HepG2 (cell line): ENCODE measurements around the gene PNMA8C. TPM values are rescaled to one million over a fixed set of nuclear protein-coding genes. Genes with fewer than 3 reads are reported as not detected.

Experiments
- IKZF1 ChIP-seq: fragments of 450-650 bp; IDR thresholded peaks from 2 replicates; pipeline ENCODE4 v1.7.1; 2016
- MIER3 ChIP-seq: IDR thresholded peaks from 2 replicates; pipeline ENCODE4 v1.6.1; 2016; ENCODE audit warnings: missing compliant biosample characterization, borderline replicate concordance
- MLLT10 ChIP-seq: sonication (generic); formaldehyde crosslinking; IDR thresholded peaks from 2 replicates; pipeline ENCODE4 v1.4.0; 2020; ENCODE audit warnings: missing genetic modification reagents
- NPAS2 ChIP-seq: sonication (generic); formaldehyde crosslinking; IDR thresholded peaks from 2 replicates; pipeline ENCODE4 v1.8.0; 2022; ENCODE audit warnings: mild to moderate bottlenecking, missing genetic modification reagents, borderline replicate concordance
- POLR2AphosphoS2 ChIP-seq: IDR thresholded peaks from 2 replicates; pipeline ENCODE4 v1.6.1; 2011; ENCODE audit warnings: low read depth, low read length, improper control_type of control experiment
- SMC3 ChIP-seq: IDR thresholded peaks from 2 replicates; pipeline ENCODE4 v1.6.1; 2011; ENCODE audit warnings: low read length, improper control_type of control experiment
- U2AF2 ChIP-seq: fragments of 200-400 bp; formaldehyde crosslinking; IDR thresholded peaks from 2 replicates; pipeline ENCODE4 v1.6.1; 2017; ENCODE audit warnings: low read depth, mild to moderate bottlenecking, low read length
- XBP1 ChIP-seq: sonication (generic); formaldehyde crosslinking; IDR thresholded peaks from 2 replicates; pipeline ENCODE4 v1.5.0; 2020; ENCODE audit warnings: missing genetic modification reagents
- ZBTB40 ChIP-seq, 2 experiments: fragments of 450-650 bp in 1 of 2; sonication (generic) in 1 of 2; formaldehyde crosslinking in 1 of 2; IDR thresholded peaks; 2 replicates each; pipeline versions ENCODE4 v1.6.1 to v1.8.0; 2016 to 2022; ENCODE audit warnings: antibody characterized with exemption in 1 of 2, mild to moderate bottlenecking in 1 of 2, missing genetic modification reagents in 1 of 2
- ZMYM4 ChIP-seq: sonication (generic); formaldehyde crosslinking; IDR thresholded peaks from 2 replicates; pipeline ENCODE4 v1.8.1; 2023; ENCODE audit warnings: mild to moderate bottlenecking, missing genetic modification reagents
- ZNF121 ChIP-seq: sonication (generic); formaldehyde crosslinking; IDR thresholded peaks from 2 replicates; pipeline ENCODE4 v1.5.0; 2020; ENCODE audit warnings: mild to moderate bottlenecking, missing genetic modification reagents
- ZNF253 ChIP-seq: sonication (generic); formaldehyde crosslinking; IDR thresholded peaks from 2 replicates; pipeline ENCODE4 v1.8.0; 2022; ENCODE audit warnings: mild to moderate bottlenecking, missing genetic modification reagents, borderline replicate concordance
- ZNF441 ChIP-seq: sonication (generic); formaldehyde crosslinking; IDR thresholded peaks from 2 replicates; pipeline ENCODE4 v1.7.0; 2021; ENCODE audit warnings: missing genetic modification reagents, borderline replicate concordance
- polyA plus RNA-seq, 8 experiments: library from polyadenylated mRNA; depleted of rRNA in 3 of 8; stranded (reverse) in 7 of 8; unstranded in 1 of 8; fragments of >200 nt; fragmentation: Illumina TruSeq in 4 of 8; extraction: Trizol in 4 of 8; gene quantifications; 2 replicates each; pipeline versions ENCODE4 v1.2.1 to v1.2.3, GENCODE V29; 2011 to 2016; ENCODE audit warnings: low read depth in 4 of 8, missing spikeins in 1 of 8, mixed read lengths in 1 of 8; ENCODE audit not compliant: insufficient read depth in 1 of 8
- total RNA-seq, 5 experiments: library from RNA; depleted of rRNA; stranded (reverse); fragments of >200 nt; fragmentation: Illumina TruSeq; extraction: Trizol; gene quantifications; 2 replicates each; pipeline ENCODE4 v1.2.3, GENCODE V29; 2016; ENCODE audit warnings: low read depth in 1 of 5

The PNMA8C gene
- total and polyA plus RNA-seq, 2 of the 13 experiments (the other 11 are each of a cell fraction or from before 2014, with no cell fraction given) = not detected

GRCh38 chr19:46404055-46404752, 24.5 kb downstream of the PNMA8C start (continued):
- no peak for TF ChIP-seq ZBTB40 (IDR thresholded peaks at IDR 0.05)
- TF ChIP-seq ZBTB40 (CRISPR knock-in tag; IDR thresholded peaks at IDR 0.05) = no peak; the same call in 1 of the 2 replicates
- TF ChIP-seq MLLT10 (CRISPR knock-in tag) = no peak
- TF ChIP-seq ZNF441 (CRISPR knock-in tag) = 0 out of 2 replicates have a peak, but pooled peaks have one; percentile 38
- 0 out of 2 replicates have a peak, but pooled peaks have one; percentile 17 for TF ChIP-seq ZNF121 (CRISPR knock-in tag)
- no peak for TF ChIP-seq NPAS2
- no peak for TF ChIP-seq POLR2AphosphoS2
- 0 out of 2 replicates have a peak, but pooled peaks have one; percentile 24 for TF ChIP-seq ZNF253
- TF ChIP-seq MIER3 (CRISPR knock-in tag) = peak; percentile 30; the same call in 1 of the 2 replicates
- no peak for TF ChIP-seq XBP1 (CRISPR knock-in tag)
- TF ChIP-seq SMC3 = no peak
- TF ChIP-seq IKZF1 = no peak
- peak; percentile 41 for TF ChIP-seq ZMYM4
- TF ChIP-seq U2AF2 = no peak
